ENCODE results near the gene IPPK.
A peak's percentile ranks its signal among the peaks of the same experiment; 100 is the strongest.

The IPPK gene

GRCh38 chr9:92669890-92670708, at the start of gene IPPK:
IPPK (minus strand) TSS chr9:92670131; CDS start chr9:92669988, 143 bp downstream.
- peak; percentile 95 for DNase-seq

DNA sequence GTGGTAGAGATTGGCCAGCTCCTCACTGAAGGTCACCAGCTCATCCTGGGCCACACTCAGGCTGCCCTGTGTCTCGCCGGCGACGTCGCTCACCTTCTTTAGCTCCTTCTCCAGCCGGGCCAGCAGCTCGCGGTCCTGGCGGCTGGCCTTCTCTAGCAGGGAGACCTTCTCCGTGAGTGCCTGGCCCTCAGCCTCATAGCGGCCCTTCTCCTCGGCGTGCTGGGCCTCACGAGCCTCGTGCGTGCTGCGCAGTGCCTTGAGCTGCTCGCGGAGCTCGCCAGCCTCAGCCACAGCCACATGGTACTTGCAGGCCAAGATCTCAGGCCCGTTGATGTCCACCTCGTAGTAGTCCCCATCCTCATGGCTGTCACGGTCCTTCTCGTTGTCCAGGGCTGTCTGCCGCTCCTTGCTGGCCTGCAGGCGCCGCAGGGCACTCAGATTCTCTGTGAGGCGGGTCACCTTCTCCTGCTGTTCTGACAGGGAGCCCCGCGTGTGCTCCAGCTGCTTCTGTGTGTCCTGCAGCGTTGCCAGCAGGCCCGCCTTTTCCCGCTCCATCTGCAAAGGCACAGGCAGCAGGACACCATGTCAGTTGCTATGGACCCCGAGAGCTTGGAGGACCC, 49.2 kb upstream of the IPPK start:
- no peak for DNase-seq

DNA sequence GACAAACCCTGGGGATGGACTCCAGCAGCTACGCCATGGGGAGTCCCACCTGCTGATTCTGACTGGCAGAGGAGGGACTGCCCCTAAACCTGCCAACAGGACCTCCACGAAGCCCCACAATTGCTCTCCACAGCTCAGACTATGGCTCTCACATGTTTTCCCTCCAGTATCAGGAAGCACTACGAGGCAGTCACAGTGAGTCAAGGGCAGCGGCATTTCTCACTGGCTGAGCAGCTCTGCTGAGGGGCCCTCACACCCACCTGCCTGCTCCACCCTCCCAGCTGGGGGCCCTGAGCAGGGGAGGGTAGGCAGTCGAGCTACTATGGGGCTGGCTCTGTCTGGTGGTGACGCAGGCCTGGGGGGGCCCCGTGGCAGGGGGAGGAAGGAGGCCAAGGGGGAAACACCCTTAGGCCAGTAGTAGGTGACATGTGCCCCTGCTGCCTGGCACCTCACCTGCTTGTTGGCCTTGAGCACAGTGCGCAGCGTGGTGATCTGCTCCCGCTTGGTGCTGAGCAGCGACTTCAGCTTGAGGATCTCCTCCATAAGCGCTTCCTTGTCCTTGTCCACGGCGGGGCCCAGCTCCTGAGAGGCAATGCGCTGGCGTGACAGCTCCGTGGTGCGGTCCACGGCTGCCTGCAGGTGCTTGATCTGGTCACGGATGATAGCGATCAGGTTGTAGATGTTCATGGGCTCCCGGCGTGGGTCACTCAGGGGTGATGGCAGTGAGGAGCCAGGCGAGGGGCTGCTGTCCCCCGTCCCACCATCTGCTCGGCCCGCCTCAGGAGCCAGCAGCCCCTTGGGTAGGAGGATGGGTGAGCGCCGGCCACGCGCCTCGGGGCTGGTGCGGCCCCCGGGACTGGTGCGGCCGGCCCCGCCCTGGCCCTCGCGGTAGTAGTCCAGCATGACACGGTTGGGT, 48.4 kb upstream of the IPPK start:
- no peak for DNase-seq

DNA sequence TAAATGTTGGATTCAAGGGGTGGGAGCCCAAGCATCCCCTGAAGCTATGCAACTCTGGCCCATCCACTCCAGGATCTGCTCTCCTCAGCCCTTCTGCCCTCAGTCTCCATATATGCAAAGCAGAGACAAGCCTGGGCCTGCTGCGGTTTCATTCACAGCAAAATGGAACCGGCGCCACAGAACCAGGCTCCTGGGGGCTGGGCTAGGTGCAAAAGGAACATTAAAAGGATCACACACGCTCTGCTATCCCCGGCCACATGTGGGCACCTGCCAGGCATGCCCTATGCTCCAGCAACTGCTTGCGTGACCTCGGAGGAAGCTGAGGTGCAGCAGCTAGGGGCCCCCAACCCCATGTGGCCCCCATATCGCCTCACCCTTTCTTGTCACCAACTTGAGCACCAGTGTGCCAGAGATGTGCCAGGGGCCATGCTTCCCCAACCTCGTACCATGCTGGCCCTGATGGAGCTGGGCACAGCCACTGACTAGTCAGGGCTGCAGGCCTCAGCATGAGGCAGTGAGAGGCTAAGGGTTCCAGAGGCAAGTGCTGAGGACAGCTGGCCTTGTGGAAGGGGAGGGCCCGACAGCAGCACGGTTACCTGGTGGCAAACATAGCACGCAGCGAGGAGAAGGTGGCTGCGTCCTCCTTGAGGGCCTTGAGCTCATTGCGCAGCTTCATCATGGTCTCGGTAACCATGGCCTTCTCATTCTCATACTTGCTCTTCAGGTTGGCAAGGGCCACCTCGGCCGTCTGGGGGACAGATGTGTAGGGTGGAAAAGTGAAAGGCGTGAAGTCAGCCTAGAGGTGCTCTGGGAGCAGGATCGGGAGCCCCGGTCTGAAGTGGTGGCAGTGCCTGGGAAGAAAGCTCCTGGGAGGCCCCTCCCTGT, 47.5 kb upstream of the IPPK start:
- DNase-seq: no peak

DNA sequence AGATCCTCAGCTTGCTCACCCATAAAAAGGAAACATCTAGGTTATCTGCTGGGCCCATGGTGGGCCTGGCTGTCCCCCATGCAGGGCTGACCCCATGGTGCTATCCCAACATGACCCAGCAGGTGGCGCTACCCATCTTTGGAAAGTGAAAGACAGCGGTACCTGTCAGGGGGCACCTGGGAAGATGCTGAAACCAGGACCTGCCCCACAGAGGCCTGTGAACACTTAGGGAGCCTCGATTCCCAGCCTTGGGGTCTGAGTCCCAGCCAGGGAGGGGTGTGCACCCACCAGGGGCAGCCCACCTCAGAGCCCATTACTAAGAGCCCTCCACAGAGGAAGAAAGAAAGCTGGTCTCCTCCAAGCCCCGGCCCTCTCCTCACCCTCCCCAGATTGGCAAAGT, 46.6 kb upstream of the IPPK start:
- no peak for DNase-seq

- no peak for DNase-seq
These were observed 45.7 kb upstream of the IPPK start for GRCh38 chr9:92715488-92716231.

- no peak for DNase-seq
These were observed 45.0 kb upstream of the IPPK start for GRCh38 chr9:92714787-92715487.

DNA sequence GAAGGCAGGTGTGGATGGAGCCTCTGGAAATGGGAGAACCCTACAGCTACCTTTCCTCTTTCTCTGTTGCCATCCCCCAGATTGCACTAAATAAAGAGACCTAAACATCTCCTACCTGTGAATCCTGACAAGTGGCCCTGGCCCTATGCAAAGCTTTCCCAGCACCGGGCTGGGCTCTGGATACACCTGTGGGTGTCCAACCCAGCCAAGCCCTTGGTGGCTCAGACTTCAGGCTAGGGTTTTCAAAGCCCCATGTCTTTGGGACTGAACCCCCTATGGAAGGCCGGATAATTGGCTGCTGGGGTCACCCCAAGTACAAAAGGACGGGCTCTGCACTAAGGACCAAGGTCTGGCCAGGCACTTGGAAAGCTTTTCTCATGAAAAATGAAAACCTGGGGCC, 44.1 kb upstream of the IPPK start:
- no peak for DNase-seq

GRCh38 chr9:92713528-92713927, 43.6 kb upstream of the IPPK start:
- no peak for DNase-seq

- DNase-seq: no peak
These were observed 42.8 kb upstream of the IPPK start for GRCh38 chr9:92712767-92713166.

- DNase-seq: no peak
These were observed 41.9 kb upstream of the IPPK start for GRCh38 chr9:92711844-92712243.

DNA sequence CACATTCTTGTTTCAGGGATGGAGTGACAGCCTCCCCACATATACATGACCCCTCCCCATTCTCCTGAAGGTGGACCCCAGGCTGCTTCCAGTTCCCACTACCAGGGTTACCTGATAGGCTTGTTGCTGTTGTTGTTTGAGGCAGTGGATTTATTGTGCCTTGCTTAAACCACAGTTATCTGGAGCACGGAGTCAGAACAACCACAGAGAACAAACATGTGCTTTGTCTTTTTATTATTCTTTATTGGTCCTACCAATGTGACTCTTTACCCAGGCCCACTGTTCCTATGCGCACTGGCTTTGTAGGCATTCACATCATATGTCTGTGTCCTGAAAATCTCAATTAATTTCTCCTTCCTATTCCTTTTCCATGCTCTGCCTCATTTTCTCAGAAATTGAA, 41.2 kb upstream of the IPPK start:
- no peak for DNase-seq

- no peak for DNase-seq
These were observed 40.4 kb upstream of the IPPK start for GRCh38 chr9:92710368-92710767.

DNA sequence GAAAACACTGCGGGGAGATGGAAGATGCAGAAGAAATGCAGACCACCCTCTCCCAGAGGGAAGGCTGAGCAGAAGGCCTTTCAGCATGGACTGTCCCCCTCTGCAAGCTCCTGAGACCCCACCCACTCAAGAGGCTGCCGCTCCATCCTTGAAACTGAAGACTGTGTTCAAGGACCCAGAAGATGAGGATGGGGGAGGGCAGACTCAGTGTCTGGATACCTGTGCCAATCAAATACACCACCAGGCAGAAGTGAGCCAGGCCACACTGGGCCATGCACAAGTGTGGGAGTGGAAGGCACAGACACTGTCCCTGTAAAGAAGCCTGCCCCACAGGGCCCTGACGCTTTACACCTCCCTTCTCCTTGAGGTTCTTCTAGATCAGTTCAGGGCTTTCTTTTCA, 40.0 kb upstream of the IPPK start:
- no peak for DNase-seq

- DNase-seq: no peak
These were observed 39.3 kb upstream of the IPPK start for GRCh38 chr9:92709240-92709639.

- no peak for DNase-seq
These were observed 37.6 kb upstream of the IPPK start for GRCh38 chr9:92707530-92707929.

- no peak for DNase-seq
These were observed 36.4 kb upstream of the IPPK start for GRCh38 chr9:92706218-92706940.

GRCh38 chr9:92704528-92704927, 34.6 kb upstream of the IPPK start:
- DNase-seq: no peak

- no peak for DNase-seq
These were observed 26.7 kb upstream of the IPPK start for GRCh38 chr9:92696619-92697018.

GRCh38 chr9:92686954-92687353, 17.0 kb upstream of the IPPK start:
- no peak for DNase-seq
